ENCODE data around the gene TMEM51. TPM values are rescaled to one million over a fixed set of nuclear protein-coding genes. Genes with fewer than 3 reads are reported as not detected.

TMEM51 gene
- total and polyA plus RNA-seq, 9 of the 15 experiments (the other 6 are each of a cell fraction or from before 2014, with no cell fraction given), result 0.06 to 1.4 (median 0.58) TPM

GRCh38 chr1:15130607-15131006, 22.9 kb upstream of the TMEM51 start (continued):
- TF ChIP-seq EGR1 (conservative IDR thresholded peaks at IDR 0.05), result peak; percentile 75
- no peak for TF ChIP-seq NR3C1 (CRISPR knock-in tag; IDR thresholded peaks at IDR 0.05)
- no peak for TF ChIP-seq STAG1 (CRISPR knock-in tag; IDR thresholded peaks at IDR 0.05; ENCODE audit: borderline replicate concordance)
- no peak for TF ChIP-seq ZNF121 (CRISPR knock-in tag; conservative IDR thresholded peaks at IDR 0.05)
- TF ChIP-seq HINFP (tag; conservative IDR thresholded peaks at IDR 0.05; ENCODE audit: low read depth), result no peak
- no peak for TF ChIP-seq KLF16 (IDR thresholded peaks at IDR 0.05)
- TF ChIP-seq DNMT1 (IDR thresholded peaks at IDR 0.05), result no peak
- no peak for TF ChIP-seq YBX1 (IDR thresholded peaks at IDR 0.05)
- peak; percentile 59; the same call in 1 of the 2 replicates for TF ChIP-seq MEF2D (tag; conservative IDR thresholded peaks at IDR 0.05; ENCODE audit: low read depth)

- H3K4me2 ChIP-seq (ENCODE audit: insufficient read depth, low read length), result no peak overlapping the region
- ChIA-PET CTCF (ENCODE audit: low intra/inter-chr PET ratio) (no interaction called here), POLR2A (interaction anchor here (0.8 to 1.0 kb wide), 2 partner anchors 9 to 13 kb away, joined by 3 read pairs; no protein-coding TSS in a partner anchor)
- no TSS peak for BruUV-seq (replicated peaks)
- in situ Hi-C loops (cut with MboI) (no loop called here), intact Hi-C loops (cut with micrococcal nuclease) (no loop called here)
- DNase-seq (ENCODE audit: extremely low read depth in 1 of 4, low spot score in 3 of 4) (no peak), FAIRE-seq (no peak), ATAC-seq (no peak)
- H3K4me1 ChIP-seq (replicated peaks in 1 of 2; ENCODE audit: control insufficient read depth in 2 of 2, insufficient read depth in 2 of 2, low read length in 2 of 2), result no peaks in the 10 kb centered on the region
- H2AFZ ChIP-seq (ENCODE audit: low read depth, low read length), result no peak overlapping the region
- H3K9me1 ChIP-seq (ENCODE audit: control insufficient read depth, insufficient read depth, low read length), result no peaks in the 10 kb centered on the region
- WGBS (ENCODE audit: insufficient coverage, low coverage, missing lambda C conversion rate), result 3% methylated on average over 2 of the region's 2 CpGs
- peaks cover 11% of the 10 kb centered on the region for H4K20me1 ChIP-seq (replicated peaks; ENCODE audit: control insufficient read depth, insufficient read depth, low read length)
- TF ChIP-seq TEAD4 (IDR thresholded peaks at IDR 0.05; ENCODE audit: low read length), result no peak
- TF ChIP-seq TEAD4 (CRISPR knock-in tag; IDR thresholded peaks at IDR 0.05; ENCODE audit: borderline replicate concordance), result no peak
- 0 out of 2 replicates have a peak, but pooled peaks have one; percentile 16 for TF ChIP-seq HMBOX1 (IDR thresholded peaks at IDR 0.05)
- TF ChIP-seq TFE3 (CRISPR knock-in tag; IDR thresholded peaks at IDR 0.05), result peak; percentile 30; the same call in 1 of the 2 replicates
- no peaks in the 10 kb centered on the region for H3K36me3 ChIP-seq (ENCODE audit: control insufficient read depth, insufficient read depth, low read length)
- no peaks in the 10 kb centered on the region for H3K79me2 ChIP-seq (ENCODE audit: control insufficient read depth, insufficient read depth, low read length)
- H3K27ac ChIP-seq (ENCODE audit: extremely low read depth, low read depth, low read length), result no peak overlapping the region
- H3K9ac ChIP-seq (ENCODE audit: insufficient read depth in 1 of 2, low read depth in 2 of 2, low read length in 2 of 2), result no peak overlapping the region
- H3K9me3 ChIP-seq (replicated peaks; ENCODE audit: control insufficient read depth, insufficient read depth, low read depth, low read length), result no peaks in the 10 kb centered on the region
- H3K4me3 ChIP-seq, result no peak overlapping the region
- peaks cover 11 to 37% of the 10 kb centered on the region in 2 experiments; a peak in 4 of 5 replicates for H3K27me3 ChIP-seq (ENCODE audit: control insufficient read depth in 2 of 2, insufficient read depth in 2 of 2, low read length in 2 of 2)
These were observed 20.6 kb upstream of the TMEM51 start for GRCh38 chr1:15132965-15133364.
